GM12878 (cell line): ENCODE data around the gene EXD3. TPM values are rescaled to one million over a fixed set of nuclear protein-coding genes. Genes with fewer than 3 reads are reported as not detected.

Source experiments
- ATAC-seq: fragments of 200-7000 bp; cut with Tn5 transposase; 3 replicates; pipeline ENCODE4 v1.9.1; 2020; ENCODE audit warnings: mild to moderate bottlenecking, moderate library complexity
- BruUV-seq: library from RNA; stranded (reverse); fragments of 400-500 nt; replicated peaks from 2 replicates; lab custom pipeline; 2021; lab: Mats Ljungman, UMichigan
- CTCF ChIA-PET: fragments of 300-600 bp; sonication (Branson Sonifier 250); formaldehyde crosslinking; extraction: SDS; loops from one replicate; lab custom pipeline; 2021; ENCODE audit warnings: inconsistent platforms; lab: Yijun Ruan, JAX
- POLR2A ChIA-PET: fragments of 350-600 bp; formaldehyde crosslinking; extraction: SDS; loops from one replicate; lab custom pipeline; 2021; ENCODE audit warnings: inconsistent platforms; lab: Charles Lee
- RAD21 ChIA-PET: fragments of 300-600 bp; sonication (Branson Sonifier 250); formaldehyde crosslinking; loops from one replicate; lab custom pipeline; 2023; ENCODE audit warnings: antibody characterized with exemption; ENCODE audit not compliant: unreplicated experiment; lab: Charles Lee
- SMC1A ChIA-PET: fragments of 300-600 bp; sonication (Branson Sonifier 250); formaldehyde crosslinking; loops from one replicate; lab custom pipeline; 2023; ENCODE audit not compliant: unreplicated experiment, uncharacterized antibody; lab: Charles Lee
- DNase-seq: peaks from one replicate; pipeline ENCODE4 v3.0.0-alpha.2; 2011; ENCODE audit warnings: low read depth, low spot score
- FAIRE-seq: peaks from 3 replicates; lab custom pipeline; 2011; peaks lifted over from hg19 to GRCh38; lab: Jason Lieb, UNC
- H2AFZ ChIP-seq: 2 replicates; pipeline ENCODE4 v1.6.0; 2011; ENCODE audit warnings: low read depth, low read length, control low read depth; ENCODE audit not compliant: control insufficient read depth
- H3K27ac ChIP-seq: 2 replicates; pipeline ENCODE4 v1.5.1; 2011; ENCODE audit warnings: control low read depth; ENCODE audit not compliant: control insufficient read depth, insufficient read depth
- H3K27me3 ChIP-seq, 2 experiments: replicated peaks in 1 of 2; 2 replicates each; pipeline versions ENCODE4 v1.6.0 to v1.6.1; 2011; ENCODE audit warnings: low read length in 1 of 2; ENCODE audit not compliant: control insufficient read depth in 2 of 2, insufficient read depth in 2 of 2
- H3K36me3 ChIP-seq, 2 experiments: 2 replicates each; pipeline ENCODE4 v1.5.1; 2011; ENCODE audit warnings: low read length in 1 of 2; ENCODE audit not compliant: control insufficient read depth in 2 of 2, insufficient read depth in 2 of 2
- H3K4me1 ChIP-seq: 2 replicates; pipeline ENCODE4 v1.6.1; 2011; ENCODE audit warnings: mild to moderate bottlenecking, low read length, moderate library complexity, mixed read lengths; ENCODE audit not compliant: control insufficient read depth, insufficient read depth
- H3K4me2 ChIP-seq: 2 replicates; pipeline ENCODE4 v1.6.0; 2011; ENCODE audit warnings: control low read depth; ENCODE audit not compliant: control insufficient read depth, insufficient read depth
- H3K4me3 ChIP-seq: fragments of 200-600 bp; sonication (generic); 2 replicates; pipeline ENCODE4 v1.5.1; 2016
- H3K79me2 ChIP-seq: 2 replicates; pipeline ENCODE4 v1.6.0; 2011; ENCODE audit warnings: low read length; ENCODE audit not compliant: control insufficient read depth, insufficient read depth
- H3K9ac ChIP-seq: 2 replicates; pipeline ENCODE4 v1.8.0; 2011; ENCODE audit warnings: low read length, control low read depth, mixed read lengths; ENCODE audit not compliant: control insufficient read depth, insufficient read depth
- H3K9me3 ChIP-seq: replicated peaks from 3 replicates; pipeline ENCODE4 v1.5.1; 2011; ENCODE audit warnings: mild to moderate bottlenecking, low read length; ENCODE audit not compliant: control insufficient read depth, insufficient read depth
- H4K20me1 ChIP-seq: 2 replicates; pipeline ENCODE4 v1.6.0; 2011; ENCODE audit not compliant: control insufficient read depth, insufficient read depth
- BRCA1 ChIP-seq: IDR thresholded peaks from 2 replicates; pipeline ENCODE4 v1.6.1; 2011; ENCODE audit warnings: low read depth, low read length, improper control_type of control experiment
- DPF2 ChIP-seq: fragments of 450-650 bp; IDR thresholded peaks from 2 replicates; pipeline ENCODE4 v1.6.1; 2017; ENCODE audit warnings: mild to moderate bottlenecking
- EGR1 ChIP-seq, 2 experiments: IDR thresholded peaks; 1 replicate in 1 of 2; 2 replicates in 1 of 2; pipeline ENCODE4 v1.6.1; 2011 to 2012; ENCODE audit warnings: low read depth in 2 of 2, low read length in 2 of 2, borderline replicate concordance in 1 of 2, mild to moderate bottlenecking in 1 of 2, moderate library complexity in 1 of 2
- EZH2 ChIP-seq: IDR thresholded peaks from 2 replicates; pipeline ENCODE4 v1.6.1; 2012; ENCODE audit warnings: low read depth, mild to moderate bottlenecking, control low read depth, inconsistent platforms, low read length, borderline replicate concordance; ENCODE audit not compliant: control insufficient read depth
- FOXK2 ChIP-seq: fragments of 450-650 bp; IDR thresholded peaks from 2 replicates; pipeline ENCODE4 v1.6.1; 2017; ENCODE audit warnings: mild to moderate bottlenecking, moderate library complexity
- GATAD2B ChIP-seq: fragments of 450-650 bp; conservative IDR thresholded peaks from 2 replicates; pipeline ENCODE4 v1.6.1; 2017; ENCODE audit warnings: low read depth, mild to moderate bottlenecking, moderate library complexity
- IKZF1 ChIP-seq: fragments of 450-650 bp; conservative IDR thresholded peaks from 2 replicates; pipeline ENCODE4 v1.6.1; 2017; ENCODE audit warnings: antibody characterized with exemption, mild to moderate bottlenecking
- LARP7 ChIP-seq: fragments of 450-650 bp; IDR thresholded peaks from 2 replicates; pipeline ENCODE4 v1.6.1; 2017; ENCODE audit warnings: mild to moderate bottlenecking
- NFYA ChIP-seq: IDR thresholded peaks from 2 replicates; pipeline ENCODE4 v1.6.1; 2011; ENCODE audit warnings: low read depth, mild to moderate bottlenecking, low read length, improper control_type of control experiment, borderline replicate concordance
- NFYB ChIP-seq: IDR thresholded peaks from 2 replicates; pipeline ENCODE4 v1.6.1; 2011; ENCODE audit warnings: low read depth, mild to moderate bottlenecking, low read length, improper control_type of control experiment, moderate library complexity; ENCODE audit not compliant: insufficient read depth
- NR2C1 ChIP-seq: fragments of 450-650 bp; IDR thresholded peaks from 2 replicates; pipeline ENCODE4 v1.6.1; 2017; ENCODE audit warnings: antibody characterized with exemption, mild to moderate bottlenecking, moderate library complexity
- RFX5 ChIP-seq: IDR thresholded peaks from 2 replicates; pipeline ENCODE4 v1.6.1; 2011; ENCODE audit warnings: low read depth, low read length, improper control_type of control experiment
- SMARCA5 ChIP-seq: fragments of 450-650 bp; IDR thresholded peaks from 2 replicates; pipeline ENCODE4 v1.6.1; 2017; ENCODE audit warnings: mild to moderate bottlenecking
- SPI1 ChIP-seq: IDR thresholded peaks from 2 replicates; pipeline ENCODE4 v1.6.1; 2011; ENCODE audit warnings: low read depth, mild to moderate bottlenecking, low read length, moderate library complexity, borderline replicate concordance; ENCODE audit not compliant: insufficient read depth
- YBX1 ChIP-seq: fragments of 450-650 bp; IDR thresholded peaks from 2 replicates; pipeline ENCODE4 v1.6.1; 2016; ENCODE audit warnings: antibody characterized with exemption
- ZNF274 ChIP-seq: IDR thresholded peaks from one replicate; pipeline ENCODE4 v1.8.0; 2011; ENCODE audit not compliant: insufficient read length, insufficient read depth
- WGBS: methylation state at CpG from one replicate; pipeline ENCODE4 v1.1.6; 2016; ENCODE audit warnings: low lambda C conversion rate; ENCODE audit not compliant: insufficient replicate concordance, insufficient coverage; ENCODE audit errors: missing lambda C conversion rate; 5-methylcytosine and 5-hydroxymethylcytosine counted together
- in situ Hi-C: fragments of 300-500 bp; cut with MboI; formaldehyde crosslinking; loops from 9 replicates; pipeline ENCODE4 v1.14.3; 2018; ENCODE audit warnings: mixed read lengths
- intact Hi-C: fragments of 100-400 bp; cut with micrococcal nuclease; formaldehyde crosslinking; loops from one replicate; pipeline ENCODE4 v1.14.2; 2022; ENCODE audit not compliant: unreplicated experiment
- polyA plus RNA-seq, 11 experiments: library from polyadenylated mRNA; depleted of rRNA in 4 of 11; unstranded in 6 of 11; stranded (reverse) in 5 of 11; fragments of >200 nt; fragmentation: Nextera tagmentation in 4 of 11; fragmentation: Illumina TruSeq in 1 of 11; extraction: Ambion mirVana in 4 of 11; extraction: Trizol in 1 of 11; gene quantifications; 1 replicate in 1 of 11; 2 replicates in 10 of 11; pipeline versions ENCODE4 v1.2.1 to v1.2.3, GENCODE V29; 2011 to 2016; ENCODE audit warnings: inconsistent platforms in 2 of 11, missing spikeins in 2 of 11, low read depth in 1 of 11
- total RNA-seq, 4 experiments: library from RNA; depleted of rRNA in 3 of 4; stranded (reverse); fragments of >200 nt in 3 of 4; fragmentation: Illumina TruSeq in 1 of 4; extraction: Trizol in 1 of 4; gene quantifications; 2 replicates each; pipeline versions ENCODE4 v1.2.1 to v1.2.3, GENCODE V29; 2013 to 2021
- TF ChIP-seq, protein P1 (sequence below): fragments of 150-350 bp; IDR thresholded peaks from 2 replicates; pipeline ENCODE4 v1.6.1; 2016; ENCODE audit warnings: low read depth, low read length
- TF ChIP-seq, protein P2 (sequence below): IDR thresholded peaks from 2 replicates; pipeline ENCODE4 v1.6.1; 2011; ENCODE audit warnings: mild to moderate bottlenecking, low read depth, low read length, moderate library complexity; ENCODE audit not compliant: insufficient replicate concordance
- TF ChIP-seq, protein P3 (sequence below): fragments of 450-650 bp; IDR thresholded peaks from 2 replicates; pipeline ENCODE4 v1.6.1; 2017; ENCODE audit warnings: mild to moderate bottlenecking

The EXD3 gene
- total and polyA plus RNA-seq, 10 of the 15 experiments (the other 5 are each of a cell fraction or from before 2014, with no cell fraction given) = 0.21 to 7.1 (median 3.6) TPM

DNA sequence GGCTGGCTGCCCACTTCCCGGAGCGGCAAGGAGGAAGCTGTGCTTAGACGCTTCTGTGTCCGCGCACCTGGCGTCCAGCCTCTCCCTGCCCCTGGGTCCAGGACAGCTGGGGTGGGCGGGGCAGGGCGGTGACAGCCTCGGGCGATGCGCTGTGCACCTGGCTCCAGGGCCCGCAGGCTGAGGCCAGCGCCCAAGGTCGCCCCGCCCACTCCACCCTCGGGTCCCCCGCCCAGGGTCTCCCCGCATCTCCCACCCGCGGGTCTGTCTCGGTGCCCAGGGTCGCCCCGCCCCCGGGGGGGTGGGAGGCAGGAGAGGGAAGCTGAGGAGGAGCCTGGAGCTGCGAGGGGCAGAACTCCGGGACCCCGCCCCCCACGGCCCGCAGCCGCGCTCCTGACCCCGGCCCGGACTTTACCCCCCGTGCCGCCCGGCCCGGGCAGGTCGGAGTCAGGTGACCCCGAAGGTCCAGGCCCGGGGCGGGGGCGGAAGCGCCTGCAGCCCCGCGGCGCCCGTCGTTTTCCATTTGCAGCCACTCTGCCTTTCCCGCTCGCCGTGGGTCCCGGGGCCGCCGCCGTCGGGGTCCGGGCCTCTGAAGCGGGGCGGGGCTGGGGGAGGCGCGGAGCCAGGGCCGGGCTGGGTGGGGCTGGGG is 18.4 kb upstream of the EXD3 start, which contains the start of gene ENTPD8:
Gene ENTPD8 (minus strand): TSS at position 69 of the 646 bp plus-strand sequence. CDS start 3,072 bp downstream, outside the sequence.
- BruUV-seq = no TSS peak
- ChIA-PET SMC1A (interaction anchor here (0.7 kb wide), 1 partner anchor 148 kb away, joined by 3 read pairs; no protein-coding TSS in a partner anchor), CTCF (interaction anchor here (0.5 to 3.0 kb wide), 4 partner anchors 17 to 139 kb away, joined by 3 to 16 read pairs (median 7); partner anchors contain the start of genes EXD3, NOXA1 and NRARP), RAD21 (no interaction called here), POLR2A (interaction anchor here (0.5 kb wide), 1 partner anchor 69 kb away, joined by 3 read pairs; no protein-coding TSS in a partner anchor)
- FAIRE-seq (no peak), DNase-seq (no peak), ATAC-seq (peak; percentile 61)
- no peak within 1 kb of the TSS for H2AFZ ChIP-seq
- 0 out of 2 replicates have a peak within 1 kb of the TSS, but pooled peaks have one; percentile 55 for H3K4me2 ChIP-seq
- H3K9me3 ChIP-seq = no peaks in the 10 kb centered on the region
- 12% methylated on average over 29 of the region's 62 CpGs for WGBS
- H4K20me1 ChIP-seq = no peaks in the 10 kb centered on the region
- H3K4me1 ChIP-seq = peaks cover 8% of the 10 kb centered on the region
- H3K79me2 ChIP-seq = no peaks in the 10 kb centered on the region
- in situ Hi-C loops = no loop called here
- H3K9ac ChIP-seq = no peak within 1 kb of the TSS
- no peaks in the 10 kb centered on the region for H3K27me3 ChIP-seq
- no peak within 1 kb of the TSS for H3K27ac ChIP-seq
- no peaks in the 10 kb centered on the region for H3K36me3 ChIP-seq
- intact Hi-C loops = no loop called here
- no peak within 1 kb of the TSS for H3K4me3 ChIP-seq
- TF ChIP-seq, protein P1, sequence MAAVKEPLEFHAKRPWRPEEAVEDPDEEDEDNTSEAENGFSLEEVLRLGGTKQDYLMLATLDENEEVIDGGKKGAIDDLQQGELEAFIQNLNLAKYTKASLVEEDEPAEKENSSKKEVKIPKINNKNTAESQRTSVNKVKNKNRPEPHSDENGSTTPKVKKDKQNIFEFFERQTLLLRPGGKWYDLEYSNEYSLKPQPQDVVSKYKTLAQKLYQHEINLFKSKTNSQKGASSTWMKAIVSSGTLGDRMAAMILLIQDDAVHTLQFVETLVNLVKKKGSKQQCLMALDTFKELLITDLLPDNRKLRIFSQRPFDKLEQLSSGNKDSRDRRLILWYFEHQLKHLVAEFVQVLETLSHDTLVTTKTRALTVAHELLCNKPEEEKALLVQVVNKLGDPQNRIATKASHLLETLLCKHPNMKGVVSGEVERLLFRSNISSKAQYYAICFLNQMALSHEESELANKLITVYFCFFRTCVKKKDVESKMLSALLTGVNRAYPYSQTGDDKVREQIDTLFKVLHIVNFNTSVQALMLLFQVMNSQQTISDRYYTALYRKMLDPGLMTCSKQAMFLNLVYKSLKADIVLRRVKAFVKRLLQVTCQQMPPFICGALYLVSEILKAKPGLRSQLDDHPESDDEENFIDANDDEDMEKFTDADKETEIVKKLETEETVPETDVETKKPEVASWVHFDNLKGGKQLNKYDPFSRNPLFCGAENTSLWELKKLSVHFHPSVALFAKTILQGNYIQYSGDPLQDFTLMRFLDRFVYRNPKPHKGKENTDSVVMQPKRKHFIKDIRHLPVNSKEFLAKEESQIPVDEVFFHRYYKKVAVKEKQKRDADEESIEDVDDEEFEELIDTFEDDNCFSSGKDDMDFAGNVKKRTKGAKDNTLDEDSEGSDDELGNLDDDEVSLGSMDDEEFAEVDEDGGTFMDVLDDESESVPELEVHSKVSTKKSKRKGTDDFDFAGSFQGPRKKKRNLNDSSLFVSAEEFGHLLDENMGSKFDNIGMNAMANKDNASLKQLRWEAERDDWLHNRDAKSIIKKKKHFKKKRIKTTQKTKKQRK = no peak
- no peak for TF ChIP-seq BRCA1
- TF ChIP-seq NFYA = no peak
- no peak for TF ChIP-seq SMARCA5
- TF ChIP-seq DPF2 = no peak
- peak; percentile 57; the same call in 1 of the 2 replicates for TF ChIP-seq GATAD2B
- no peak for TF ChIP-seq YBX1
- no peak for TF ChIP-seq NFYB
- 0 out of 2 replicates have a peak, but pooled peaks have one; percentile 13 for TF ChIP-seq IKZF1
- TF ChIP-seq, protein P2, sequence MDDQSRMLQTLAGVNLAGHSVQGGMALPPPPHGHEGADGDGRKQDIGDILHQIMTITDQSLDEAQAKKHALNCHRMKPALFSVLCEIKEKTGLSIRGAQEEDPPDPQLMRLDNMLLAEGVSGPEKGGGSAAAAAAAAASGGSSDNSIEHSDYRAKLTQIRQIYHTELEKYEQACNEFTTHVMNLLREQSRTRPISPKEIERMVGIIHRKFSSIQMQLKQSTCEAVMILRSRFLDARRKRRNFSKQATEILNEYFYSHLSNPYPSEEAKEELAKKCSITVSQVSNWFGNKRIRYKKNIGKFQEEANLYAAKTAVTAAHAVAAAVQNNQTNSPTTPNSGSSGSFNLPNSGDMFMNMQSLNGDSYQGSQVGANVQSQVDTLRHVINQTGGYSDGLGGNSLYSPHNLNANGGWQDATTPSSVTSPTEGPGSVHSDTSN = no peak
- no peak for TF ChIP-seq NR2C1
- no peak for TF ChIP-seq EGR1 (IDR thresholded peaks at IDR 0.05; ENCODE audit: borderline replicate concordance in 1 of 2, low read depth in 2 of 2, low read length in 2 of 2)
- no peak for TF ChIP-seq RFX5
- TF ChIP-seq, protein P3, sequence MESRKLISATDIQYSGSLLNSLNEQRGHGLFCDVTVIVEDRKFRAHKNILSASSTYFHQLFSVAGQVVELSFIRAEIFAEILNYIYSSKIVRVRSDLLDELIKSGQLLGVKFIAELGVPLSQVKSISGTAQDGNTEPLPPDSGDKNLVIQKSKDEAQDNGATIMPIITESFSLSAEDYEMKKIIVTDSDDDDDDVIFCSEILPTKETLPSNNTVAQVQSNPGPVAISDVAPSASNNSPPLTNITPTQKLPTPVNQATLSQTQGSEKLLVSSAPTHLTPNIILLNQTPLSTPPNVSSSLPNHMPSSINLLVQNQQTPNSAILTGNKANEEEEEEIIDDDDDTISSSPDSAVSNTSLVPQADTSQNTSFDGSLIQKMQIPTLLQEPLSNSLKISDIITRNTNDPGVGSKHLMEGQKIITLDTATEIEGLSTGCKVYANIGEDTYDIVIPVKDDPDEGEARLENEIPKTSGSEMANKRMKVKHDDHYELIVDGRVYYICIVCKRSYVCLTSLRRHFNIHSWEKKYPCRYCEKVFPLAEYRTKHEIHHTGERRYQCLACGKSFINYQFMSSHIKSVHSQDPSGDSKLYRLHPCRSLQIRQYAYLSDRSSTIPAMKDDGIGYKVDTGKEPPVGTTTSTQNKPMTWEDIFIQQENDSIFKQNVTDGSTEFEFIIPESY = no peak
- TF ChIP-seq FOXK2 = no peak
- no peak for TF ChIP-seq ZNF274
- TF ChIP-seq EZH2 = no peak
- no peak for TF ChIP-seq LARP7
- TF ChIP-seq SPI1 = no peak
